Stimulated activated CD4-positive, alpha-beta T cell treated with anti-CD3 and anti-CD28 coated beads, TNF-alpha, amount 100 ng/mL, for 24 hours (primary cell): ENCODE measurements around the gene GSTA5.
"Not testable (repeated sequence)": the region's sequence is repeated elsewhere in the genome, so short reads cannot be mapped to it uniquely, and the experiment has no call there.

Experiments
- DNase-seq, 3 experiments: peaks; one replicate each; pipeline ENCODE4 v3.0.0-alpha.2; 2020; ENCODE audit warnings: low read depth in 3 of 3

The GSTA5 gene

DNA sequence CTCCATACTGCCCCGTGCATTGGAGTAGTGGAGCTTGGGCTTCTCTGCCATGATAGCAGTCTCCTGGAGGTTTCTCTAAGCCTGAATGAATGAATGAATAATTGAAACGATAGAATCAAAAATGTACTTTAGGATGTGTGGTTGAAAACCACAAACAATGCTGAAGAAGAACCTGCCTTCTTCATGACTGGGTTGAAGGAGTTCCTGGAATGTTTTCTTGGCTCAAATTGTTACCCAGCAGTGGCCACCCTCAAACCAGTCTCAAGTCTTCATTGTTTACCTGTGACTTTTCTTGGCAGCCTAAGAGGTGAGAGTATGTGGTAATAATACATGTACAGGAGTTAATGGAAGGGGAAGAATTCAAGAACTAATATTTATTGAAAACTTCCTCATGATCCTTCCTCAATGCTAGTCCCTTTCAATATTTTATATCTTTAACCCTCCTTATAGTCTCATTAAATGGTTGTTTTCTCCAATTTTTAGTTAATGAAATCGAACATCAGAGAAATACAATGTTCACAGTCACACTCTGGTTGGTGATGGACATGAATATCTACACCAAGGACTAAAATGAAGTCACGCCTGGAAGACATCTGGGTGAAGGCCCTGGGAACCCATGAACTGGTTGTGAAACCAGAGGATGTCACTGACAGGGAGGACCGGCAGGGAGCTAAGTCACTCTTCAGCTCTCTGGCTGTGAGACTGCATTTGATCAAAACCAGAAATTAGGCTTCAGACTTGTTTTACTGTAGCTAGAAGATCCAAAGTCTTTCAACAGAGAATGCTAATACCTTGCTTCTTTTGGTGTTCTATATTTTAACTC lies at the start of gene GSTA5:
Gene GSTA5 (minus strand): TSS at position 51 of the 823 bp plus-strand sequence.
- DNase-seq, result no peak

DNA sequence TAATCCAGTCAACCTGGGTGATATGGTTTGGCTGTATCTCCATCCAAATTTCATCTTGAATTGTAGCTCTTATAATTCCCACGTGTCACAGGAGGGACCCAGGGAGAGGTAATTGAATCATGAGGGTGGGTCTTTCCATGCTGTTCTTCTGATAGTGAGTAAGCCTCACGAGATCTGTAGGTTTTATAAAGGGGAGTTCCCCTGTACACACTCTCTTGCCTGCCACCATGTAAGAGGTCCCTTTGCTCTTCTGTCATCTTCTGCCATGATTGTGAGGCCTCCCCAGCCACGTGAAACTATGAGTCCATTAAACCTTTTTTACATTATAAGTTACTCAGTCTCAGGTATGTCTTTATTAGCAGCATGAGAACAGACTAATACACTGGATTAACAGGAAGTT lies 49.4 kb upstream of the GSTA5 start:
- DNase-seq, result no peak

DNA sequence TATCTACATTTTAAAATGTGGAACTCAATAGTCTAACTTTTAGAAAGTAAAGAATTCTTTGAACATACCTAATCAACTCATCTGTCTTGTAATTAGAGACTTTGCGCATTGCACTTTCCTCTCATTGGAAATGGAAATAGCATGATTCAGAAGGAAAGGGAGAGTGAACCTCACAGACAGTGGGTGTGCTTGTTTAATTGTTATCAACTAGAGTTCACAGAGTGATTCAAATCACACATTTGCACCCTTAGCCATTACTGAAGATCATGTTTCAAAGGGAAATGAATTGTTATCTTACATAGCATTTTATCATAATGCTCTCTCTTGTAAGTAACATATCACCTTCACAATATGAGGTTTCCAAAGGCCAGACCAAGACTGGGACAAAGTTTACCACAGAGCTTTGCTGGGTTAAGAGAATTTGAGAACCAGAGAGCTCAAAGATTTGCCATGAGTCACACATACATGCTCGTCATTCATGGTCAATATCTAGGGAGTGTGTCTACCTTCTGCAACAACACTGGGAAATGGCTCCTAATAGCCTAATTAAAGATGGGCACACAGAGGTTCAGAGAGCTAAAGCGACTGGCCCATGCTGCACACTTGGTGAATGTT lies 47.4 kb upstream of the GSTA5 start:
- no peak for DNase-seq

DNA sequence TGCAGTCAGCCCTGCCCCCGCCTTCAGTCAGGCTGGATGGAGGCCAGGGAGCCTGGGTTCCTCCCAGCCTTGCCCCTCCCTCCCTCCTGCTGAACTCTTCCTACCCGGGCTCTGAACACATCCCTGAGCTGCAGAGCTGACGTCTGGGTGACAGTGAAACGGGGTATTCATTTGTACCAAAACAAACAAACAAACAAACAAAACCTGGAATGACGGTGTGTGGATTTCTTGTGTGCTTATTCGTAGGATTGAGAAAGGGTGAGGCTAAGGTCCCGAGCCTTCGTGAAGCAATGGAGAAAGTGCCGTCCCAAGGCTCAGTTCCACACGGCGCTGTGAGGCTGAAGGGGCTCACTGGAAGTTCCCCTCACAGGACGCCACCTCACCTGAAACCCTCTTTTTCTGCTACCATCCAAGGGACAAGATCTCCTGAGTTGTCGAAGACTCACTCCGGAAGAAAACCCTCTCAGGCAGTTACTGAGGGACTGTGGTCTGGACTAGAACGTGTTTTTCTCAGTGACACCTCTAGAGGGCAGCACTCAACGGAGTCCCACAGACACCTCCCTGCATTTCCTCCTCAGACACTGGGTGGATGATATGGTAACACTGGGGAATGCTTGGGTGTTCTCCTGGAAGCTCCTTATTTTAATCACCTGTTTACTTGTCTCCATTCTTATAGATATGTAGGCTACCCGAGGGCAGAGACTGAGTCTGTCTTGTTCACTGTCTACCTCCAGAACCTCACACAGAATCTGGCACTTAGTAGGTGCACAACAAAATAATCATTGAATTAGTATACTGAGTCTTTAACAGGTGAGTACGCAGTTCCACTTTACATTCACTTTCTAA lies 41.6 kb upstream of the GSTA5 start:
- DNase-seq, result peak; percentile 40 to 58 (median 55)

DNA sequence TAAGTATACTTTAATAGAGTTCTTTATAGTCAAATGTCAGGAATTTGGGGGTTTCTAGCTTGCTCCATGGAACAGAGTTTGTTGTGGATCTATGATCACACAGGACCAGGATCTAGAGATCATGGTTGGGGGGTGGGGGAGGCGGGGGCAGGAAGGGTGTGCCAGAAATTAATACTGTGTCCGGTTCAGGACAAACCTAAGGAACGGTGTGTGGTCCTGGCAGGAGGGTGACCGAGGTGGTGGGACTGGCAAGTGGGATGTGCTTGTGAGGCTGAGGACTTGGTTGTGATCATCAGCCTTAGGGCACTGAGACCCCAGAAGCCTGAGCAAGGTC lies 41.0 kb upstream of the GSTA5 start:
- no peak for DNase-seq

DNA sequence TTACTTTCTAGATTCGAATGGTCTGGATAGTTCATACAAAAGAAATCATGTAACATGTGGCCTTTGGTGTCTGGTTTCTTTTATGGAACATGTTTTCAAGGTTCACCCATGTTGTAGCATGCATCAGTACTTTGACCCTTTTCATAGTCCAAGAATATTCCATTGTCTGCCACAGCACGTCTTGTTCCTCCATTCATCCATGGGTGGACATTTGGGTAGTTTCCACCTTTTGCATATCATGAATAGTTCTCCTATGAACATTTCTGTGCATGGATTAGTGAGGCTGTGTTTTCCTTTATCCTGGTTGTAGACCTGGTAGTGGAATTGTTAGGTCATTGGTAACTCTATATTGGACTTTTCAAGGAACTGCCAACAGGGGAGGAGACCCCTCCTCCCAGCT lies 37.2 kb upstream of the GSTA5 start:
- no peak for DNase-seq

DNA sequence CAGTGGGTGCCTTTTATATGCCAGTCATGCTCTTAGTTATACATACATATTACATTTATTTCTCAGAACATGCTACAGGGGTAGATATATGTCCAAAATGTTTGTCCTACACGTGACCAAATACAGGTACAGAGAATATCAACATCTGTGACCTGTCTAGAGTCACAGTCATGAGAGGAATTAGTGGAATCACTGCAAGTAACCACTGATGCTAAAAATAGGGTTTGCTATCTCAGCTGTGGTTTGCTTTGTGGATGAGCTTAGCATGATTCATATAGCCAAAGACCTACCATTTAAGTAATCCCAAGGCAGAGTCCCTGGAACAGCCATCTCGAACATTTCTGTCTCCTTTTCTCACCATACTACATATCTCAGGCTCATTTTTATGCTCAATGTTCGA lies 36.6 kb upstream of the GSTA5 start:
- no peak for DNase-seq

DNA sequence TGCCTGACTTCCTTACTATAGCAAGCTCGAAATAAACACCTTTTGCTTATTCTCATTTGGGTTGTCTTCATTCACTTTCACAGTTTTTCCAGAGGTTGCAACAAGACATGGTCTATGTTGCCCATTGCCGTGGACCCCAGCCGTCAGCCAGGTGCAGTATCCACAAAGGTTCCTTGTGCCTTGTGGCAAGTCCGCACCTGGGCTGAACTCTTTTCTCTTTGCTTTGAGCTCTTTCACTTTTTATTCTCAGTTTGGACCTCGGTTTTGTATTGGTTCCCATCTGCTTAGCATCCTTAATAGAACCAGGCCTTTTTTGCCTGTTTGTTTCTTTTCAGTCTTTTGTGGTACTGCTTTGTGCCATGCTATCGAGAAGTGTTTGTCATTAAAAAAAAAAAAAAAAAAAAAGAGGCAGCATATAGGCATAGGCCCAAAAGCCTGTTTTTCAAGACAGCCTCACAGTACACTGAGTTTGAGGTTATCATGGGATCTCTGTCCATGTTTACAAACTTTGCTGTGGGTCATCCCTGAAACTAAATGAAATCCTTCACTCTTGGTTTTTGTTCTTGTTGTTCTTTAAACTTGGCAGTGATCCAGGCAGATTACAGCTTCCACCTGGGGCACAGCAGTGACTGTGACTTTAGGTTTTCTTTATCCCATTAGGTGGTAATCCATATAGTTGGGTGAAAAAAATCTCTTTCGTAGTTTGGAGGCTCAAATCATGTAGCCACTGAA lies 35.6 kb upstream of the GSTA5 start:
- DNase-seq, result no peak

DNA sequence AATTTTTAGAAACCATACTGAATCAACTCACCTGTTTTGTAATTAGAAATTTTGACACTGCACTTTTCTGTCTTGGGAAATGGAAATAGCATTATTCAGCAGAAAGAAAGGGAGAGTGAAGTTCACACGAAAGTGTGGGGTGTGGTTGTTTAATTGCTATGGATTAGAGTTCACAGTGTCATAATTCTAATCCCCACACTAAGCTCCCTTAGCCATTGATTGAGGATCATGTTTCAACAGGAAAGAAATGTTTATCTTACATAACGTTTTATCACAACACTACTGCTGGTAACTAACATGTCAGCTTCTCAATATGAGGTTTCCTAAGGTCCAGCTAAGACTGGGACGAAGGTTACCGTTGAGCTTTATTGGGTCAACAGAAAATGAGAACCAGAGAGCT lies 31.4 kb upstream of the GSTA5 start:
- DNase-seq, result no peak

DNA sequence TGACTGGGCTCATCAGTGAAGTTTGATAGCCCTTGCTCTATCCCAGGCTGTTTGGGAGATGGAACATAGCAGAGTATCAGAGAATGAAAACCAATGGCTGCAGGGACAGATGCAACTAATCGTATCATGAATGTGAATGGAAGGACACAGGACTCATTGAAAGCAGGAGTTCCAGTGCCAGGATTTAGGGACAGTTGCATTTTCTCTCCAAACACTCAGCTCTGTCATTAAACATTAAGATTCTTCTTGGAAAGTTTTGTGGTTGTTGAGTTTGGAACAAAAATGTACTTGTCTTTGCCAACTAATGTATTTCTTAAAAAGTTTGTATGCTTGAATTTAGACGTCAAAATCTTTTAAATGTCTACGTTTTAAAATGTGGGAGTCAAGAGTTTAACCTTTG lies 31.0 kb upstream of the GSTA5 start:
- DNase-seq, result no peak

DNA sequence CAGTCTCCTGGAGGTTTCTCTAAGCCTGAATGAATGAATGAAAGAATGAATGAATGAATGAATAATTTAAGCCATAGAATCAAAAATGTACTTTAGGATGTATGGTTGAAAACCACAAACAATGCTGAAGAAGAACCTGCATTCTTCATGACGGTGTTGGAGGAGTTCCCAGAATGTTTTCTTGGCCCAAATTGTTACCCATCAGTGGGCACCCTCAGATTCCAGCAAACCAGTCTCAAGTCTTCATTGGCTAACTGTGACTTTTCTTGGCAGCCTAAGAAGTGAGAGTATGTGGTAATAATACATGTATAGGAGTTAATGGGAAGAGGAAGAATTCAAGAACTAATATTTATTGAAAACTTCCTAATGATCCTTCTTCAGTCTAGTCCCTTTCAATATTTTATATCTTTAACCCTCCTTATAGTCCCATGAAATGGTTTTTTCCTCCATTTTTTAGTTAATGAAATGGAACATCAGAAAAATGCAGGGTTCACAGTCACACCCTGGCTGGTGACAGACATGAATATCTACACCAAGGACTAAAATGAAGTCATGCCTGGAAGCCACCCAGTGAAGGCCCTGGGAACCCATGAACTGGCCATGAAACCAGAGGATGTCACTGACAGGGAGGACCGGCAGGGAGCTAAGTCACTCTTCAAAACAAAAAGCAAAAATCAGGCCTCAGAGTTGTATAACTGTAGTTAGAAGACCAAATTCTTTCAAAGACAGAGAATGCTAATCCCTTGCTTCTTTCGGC lies 29.9 kb upstream of the GSTA5 start:
- DNase-seq, result not testable (repeated sequence)

DNA sequence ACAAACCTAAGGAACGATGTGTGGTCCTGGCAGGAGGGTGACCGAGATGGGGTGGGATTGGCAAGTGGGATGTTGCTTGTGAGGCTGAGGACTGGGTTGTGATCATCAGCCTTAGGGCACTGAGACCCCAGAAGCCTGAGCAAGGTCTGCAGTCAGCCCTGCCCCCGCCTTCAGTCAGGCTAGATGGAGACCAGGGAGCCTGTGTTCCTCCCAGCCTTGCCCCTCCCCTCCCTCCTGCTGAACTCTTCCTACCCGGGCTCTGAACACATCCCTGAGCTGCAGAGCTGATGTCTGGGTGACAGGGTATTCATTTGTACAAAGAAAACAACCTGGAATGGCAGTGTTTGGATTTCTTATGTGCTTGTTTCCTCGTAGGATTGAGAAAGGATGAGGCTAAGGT lies 28.3 kb upstream of the GSTA5 start:
- not testable (repeated sequence) for DNase-seq

DNA sequence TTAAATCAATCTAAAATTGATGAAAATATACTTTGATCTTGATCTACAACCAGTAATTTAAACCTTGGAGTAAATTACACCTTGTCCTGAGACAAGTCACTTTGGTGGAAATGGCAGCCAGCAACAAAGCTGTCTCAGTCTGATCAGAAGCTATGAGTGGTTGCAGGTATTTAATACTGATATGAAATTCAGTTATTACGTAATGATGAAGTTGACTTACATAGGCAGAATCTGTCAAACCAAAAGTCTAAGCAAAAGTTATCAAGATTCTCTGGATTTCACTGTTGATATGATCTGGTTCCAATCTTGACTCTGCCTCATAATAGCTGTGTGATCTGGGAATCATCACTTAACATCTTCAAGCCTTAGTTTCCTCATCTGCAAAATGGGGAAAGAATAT lies 27.6 kb upstream of the GSTA5 start:
- no peak for DNase-seq

DNA sequence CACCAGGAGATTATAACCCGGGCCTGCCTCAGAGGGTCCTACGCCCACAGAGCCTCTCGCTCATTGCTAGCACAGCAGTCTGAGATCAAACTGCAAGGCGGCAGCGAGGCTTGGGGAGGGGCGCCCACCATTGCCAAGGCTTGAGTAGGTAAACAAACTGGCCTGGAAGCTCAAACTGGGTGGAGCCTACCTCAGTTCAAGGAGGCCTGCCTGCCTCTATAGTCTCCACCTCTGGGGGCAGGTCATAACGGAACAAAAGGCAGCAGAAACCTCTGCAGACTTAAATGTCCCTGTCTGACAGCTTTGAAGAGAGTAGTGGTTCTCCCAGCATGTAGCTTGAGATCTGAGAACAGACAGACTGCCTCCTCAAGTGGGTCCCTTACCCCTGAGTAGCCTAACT lies 20.5 kb upstream of the GSTA5 start:
- not testable (repeated sequence) for DNase-seq

DNA sequence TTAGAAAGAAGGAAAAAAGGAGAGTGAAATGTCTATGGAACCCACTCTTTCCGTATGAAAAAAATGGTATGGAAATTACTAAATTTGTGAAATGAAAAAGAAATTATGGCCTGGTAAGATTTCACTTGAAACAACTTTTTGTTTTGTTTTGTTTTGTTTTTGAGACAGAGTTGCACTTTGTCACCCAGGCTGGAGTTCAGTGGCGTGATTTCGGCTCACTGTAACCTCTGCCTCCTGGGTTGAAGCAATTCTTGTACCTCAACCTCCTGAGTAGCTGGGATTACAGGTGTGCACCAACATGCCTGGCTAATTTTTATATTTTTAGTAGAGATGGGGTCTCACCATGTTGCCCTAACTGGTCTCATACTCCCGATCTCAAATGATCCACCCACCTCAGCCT lies 17.8 kb upstream of the GSTA5 start:
- no peak for DNase-seq

DNA sequence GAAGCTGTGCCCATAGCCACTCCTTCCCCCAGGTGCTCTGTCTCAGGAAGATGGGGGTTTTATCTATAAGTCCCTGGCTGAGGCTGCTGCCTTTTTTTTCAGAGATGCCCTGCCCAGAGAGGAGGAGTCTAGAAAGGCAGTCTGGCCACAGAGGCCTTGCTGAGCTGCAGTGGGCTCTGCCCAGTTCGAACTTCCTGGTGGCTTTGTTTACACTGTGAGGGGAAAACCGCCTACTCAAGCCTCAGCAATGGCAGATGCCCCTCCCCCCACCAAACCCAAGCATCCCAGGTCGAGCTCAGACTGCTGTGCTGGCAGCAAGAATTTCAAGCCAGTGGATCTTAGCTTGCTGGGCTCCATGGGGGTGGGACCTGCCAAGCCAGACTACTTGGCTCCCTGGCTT lies 15.5 kb upstream of the GSTA5 start:
- not testable (repeated sequence) for DNase-seq

DNA sequence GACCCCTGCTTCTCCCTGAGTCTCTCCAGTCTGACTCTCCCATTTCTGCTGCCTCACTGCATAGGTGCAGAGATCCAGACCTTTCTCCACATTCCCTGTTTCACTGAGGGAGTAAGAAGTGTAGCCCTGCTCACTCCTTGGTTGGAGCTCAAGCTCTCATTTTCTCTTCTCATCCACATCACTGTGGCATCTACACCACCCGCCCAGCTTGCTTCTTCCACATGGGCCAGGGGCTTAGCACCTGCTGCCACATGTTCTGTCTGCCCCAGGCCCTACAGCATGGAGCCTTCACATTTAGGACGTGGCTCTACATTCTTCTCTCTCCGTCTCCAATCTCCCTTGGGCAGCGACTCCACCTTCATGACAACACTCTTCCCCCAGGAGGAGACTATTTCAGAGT lies 8.5 kb upstream of the GSTA5 start:
- no peak for DNase-seq

DNA sequence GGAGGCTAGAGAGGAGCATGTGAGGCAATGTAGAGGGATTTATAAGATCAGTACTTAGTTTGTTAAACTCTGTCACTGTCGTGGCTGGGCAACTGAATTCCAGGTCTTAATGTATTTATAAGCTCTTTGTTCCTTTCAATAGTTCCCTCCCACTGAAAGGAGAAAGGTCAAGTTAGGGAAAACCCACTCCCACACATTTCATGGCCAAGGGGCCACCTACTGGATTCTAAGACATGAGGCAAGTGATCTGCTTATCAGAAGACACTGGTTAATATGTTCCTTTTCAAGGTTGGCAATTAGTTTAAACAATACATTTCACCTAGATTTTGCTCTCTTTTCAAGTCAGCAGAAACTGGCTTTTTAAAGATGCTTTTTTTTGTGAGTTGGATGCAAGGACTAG lies 5.4 kb upstream of the GSTA5 start:
- DNase-seq, result no peak

DNA sequence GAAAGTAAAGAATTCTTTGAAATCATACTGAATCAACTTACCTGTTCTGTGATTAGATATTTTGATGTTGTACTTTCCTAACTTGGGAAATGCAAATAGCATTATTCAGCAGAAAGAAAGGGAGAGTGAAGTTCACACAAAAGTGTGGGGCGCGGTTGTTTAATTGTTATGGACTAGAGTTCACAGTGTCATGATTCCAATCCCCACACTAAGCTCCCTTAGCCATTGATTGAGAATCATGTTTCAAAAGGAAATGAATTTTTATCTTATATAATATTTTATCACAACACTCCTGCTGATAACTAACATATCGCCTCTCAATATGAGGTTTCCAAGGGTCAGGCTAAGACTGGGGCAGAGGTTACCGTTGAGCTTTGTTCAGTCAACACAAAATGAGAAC lies 3.0 kb upstream of the GSTA5 start:
- no peak for DNase-seq

DNA sequence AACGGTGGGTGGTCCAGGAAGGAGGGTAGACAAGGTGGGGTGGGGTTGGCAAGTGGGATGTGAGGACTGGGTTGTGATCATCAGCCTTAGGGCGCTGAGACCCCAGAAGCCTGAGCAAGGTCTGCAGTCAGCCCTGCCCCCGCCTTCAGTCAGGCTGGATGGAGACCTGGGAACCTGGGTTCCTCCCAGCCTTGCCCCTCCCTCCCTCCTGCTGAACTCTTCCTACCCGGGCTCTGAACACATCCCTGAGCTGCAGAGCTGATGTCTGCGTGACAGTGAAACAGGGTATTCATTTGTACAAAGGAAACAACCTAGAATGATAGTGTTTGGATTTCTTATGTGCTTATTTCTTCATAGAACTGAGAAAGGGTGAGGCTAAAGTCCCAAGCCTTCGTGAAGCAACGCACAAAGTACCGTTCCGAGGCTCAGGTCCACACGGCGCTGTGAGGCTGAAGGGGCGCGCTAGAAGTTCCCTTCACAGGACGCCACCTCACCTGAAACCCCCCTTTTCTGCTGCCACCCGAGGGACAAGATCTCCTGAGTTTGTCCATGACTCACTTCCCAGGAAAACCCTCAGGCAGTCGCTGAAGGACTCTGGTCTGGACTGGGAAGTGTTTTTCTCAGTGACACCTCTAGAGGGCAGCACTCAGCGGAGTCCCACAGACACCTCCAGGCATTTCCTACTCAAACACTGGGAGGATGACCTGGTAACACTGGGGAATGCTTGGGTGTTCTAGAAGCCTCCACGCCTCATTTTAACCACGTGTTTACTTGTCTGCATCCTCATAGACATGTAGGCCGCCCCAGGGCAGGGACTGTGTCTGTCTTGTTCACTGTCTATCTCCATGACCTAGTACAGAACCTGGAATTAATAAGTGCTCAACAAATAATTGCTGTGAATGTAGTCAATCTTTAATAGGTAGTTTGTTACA lies 1.2 kb downstream of the GSTA5 start:
- DNase-seq, result peak; percentile 20 to 32 (median 28)
